ENCODE results near the gene SLC6A4. TPM values are rescaled to one million over a fixed set of nuclear protein-coding genes. Genes with fewer than 3 reads are reported as not detected.

The SLC6A4 gene
- total RNA-seq, 1 donor from 2014 or later = 0.33 TPM

DNA sequence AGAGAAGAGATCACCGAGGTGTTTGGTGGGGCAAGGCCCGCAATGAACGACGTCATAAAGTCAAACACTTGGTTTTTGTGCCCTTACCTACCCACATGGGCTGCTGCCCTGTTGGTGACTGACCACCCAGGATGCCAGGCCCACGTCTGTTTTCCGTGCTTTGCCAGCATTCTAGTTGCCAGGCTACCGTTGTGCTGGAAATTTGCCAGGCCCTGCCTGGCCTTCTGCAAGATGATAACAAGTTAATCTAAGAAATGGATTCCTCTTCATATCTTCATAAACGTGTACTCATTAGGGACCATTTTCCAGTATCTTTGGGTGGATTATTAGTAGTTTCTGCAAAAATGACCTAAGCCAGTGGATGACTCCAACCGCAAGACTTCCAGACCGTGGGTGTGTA lies 35.4 kb downstream of the SLC6A4 start:
- Histone ChIP-seq H3K27ac (replicated peaks) (no peak overlapping the region), H3K9me3 (replicated peaks) (no peaks in the 10 kb centered on the region), H3K4me1 (no peaks in the 10 kb centered on the region), H3K4me3 (no peak overlapping the region), H3K27me3 (ENCODE audit: low read depth) (peaks cover 5% of the 10 kb centered on the region), H3K36me3 (no peaks in the 10 kb centered on the region)
- TF ChIP-seq, protein P1, sequence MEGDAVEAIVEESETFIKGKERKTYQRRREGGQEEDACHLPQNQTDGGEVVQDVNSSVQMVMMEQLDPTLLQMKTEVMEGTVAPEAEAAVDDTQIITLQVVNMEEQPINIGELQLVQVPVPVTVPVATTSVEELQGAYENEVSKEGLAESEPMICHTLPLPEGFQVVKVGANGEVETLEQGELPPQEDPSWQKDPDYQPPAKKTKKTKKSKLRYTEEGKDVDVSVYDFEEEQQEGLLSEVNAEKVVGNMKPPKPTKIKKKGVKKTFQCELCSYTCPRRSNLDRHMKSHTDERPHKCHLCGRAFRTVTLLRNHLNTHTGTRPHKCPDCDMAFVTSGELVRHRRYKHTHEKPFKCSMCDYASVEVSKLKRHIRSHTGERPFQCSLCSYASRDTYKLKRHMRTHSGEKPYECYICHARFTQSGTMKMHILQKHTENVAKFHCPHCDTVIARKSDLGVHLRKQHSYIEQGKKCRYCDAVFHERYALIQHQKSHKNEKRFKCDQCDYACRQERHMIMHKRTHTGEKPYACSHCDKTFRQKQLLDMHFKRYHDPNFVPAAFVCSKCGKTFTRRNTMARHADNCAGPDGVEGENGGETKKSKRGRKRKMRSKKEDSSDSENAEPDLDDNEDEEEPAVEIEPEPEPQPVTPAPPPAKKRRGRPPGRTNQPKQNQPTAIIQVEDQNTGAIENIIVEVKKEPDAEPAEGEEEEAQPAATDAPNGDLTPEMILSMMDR (IDR thresholded peaks at IDR 0.05; ENCODE audit: borderline replicate concordance) = no peak
- intact Hi-C loops (cut with micrococcal nuclease) = no loop called here
- DNase-seq = no peak

DNA sequence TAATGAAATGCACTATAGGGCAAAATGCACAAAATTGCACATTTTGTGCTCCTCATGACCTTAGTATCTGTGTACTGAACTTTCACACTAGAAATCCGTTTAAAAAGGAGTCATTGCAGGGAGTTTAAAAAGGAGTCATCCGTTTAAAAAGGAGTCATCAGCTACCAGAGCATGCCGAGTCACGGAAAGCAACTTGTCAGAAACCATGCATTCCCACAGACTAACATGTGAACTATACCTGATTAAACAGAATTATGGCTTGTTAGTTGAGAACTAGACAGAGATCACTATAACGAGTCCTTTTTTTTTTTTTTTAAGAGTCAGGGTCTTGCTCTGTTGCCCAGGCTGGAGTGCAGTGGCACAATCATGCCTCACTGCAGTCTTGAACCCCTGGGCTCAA lies 35.9 kb downstream of the SLC6A4 start:
- H3K36me3 ChIP-seq = no peaks in the 10 kb centered on the region
- no peaks in the 10 kb centered on the region for H3K9me3 ChIP-seq (replicated peaks)
- H3K4me3 ChIP-seq = no peak overlapping the region
- DNase-seq = no peak
- H3K27ac ChIP-seq (replicated peaks) = no peak overlapping the region
- no peaks in the 10 kb centered on the region for H3K4me1 ChIP-seq
- TF ChIP-seq, protein P1 (IDR thresholded peaks at IDR 0.05; ENCODE audit: borderline replicate concordance) = no peak
- H3K27me3 ChIP-seq (ENCODE audit: low read depth) = peaks cover 3% of the 10 kb centered on the region
- intact Hi-C loops (cut with micrococcal nuclease) = no loop called here

DNA sequence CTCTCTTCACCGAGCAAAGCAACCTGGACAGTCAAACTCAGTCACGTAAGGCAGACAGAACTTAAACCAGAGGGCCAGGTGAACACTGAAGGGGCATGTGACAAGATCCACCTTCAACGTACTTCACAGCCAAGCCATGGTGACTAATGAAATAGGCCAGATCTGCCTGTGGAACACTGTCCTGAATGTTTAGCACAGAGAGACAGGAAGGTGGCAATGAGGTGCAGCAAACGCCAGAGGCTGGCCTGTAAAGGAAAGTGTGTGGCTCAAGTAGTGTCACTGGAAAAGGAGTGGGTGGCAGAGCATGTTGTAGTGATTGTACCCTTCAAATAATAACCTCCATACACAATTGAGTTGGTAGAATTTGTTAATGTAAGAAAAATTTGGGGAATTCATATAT lies 38.1 kb downstream of the SLC6A4 start:
- no peaks in the 10 kb centered on the region for H3K36me3 ChIP-seq
- DNase-seq = no peak
- no peaks in the 10 kb centered on the region for H3K4me1 ChIP-seq
- H3K9me3 ChIP-seq (replicated peaks) = no peaks in the 10 kb centered on the region
- no peak overlapping the region for H3K27ac ChIP-seq (replicated peaks)
- TF ChIP-seq, protein P1 (IDR thresholded peaks at IDR 0.05; ENCODE audit: borderline replicate concordance) = no peak
- H3K4me3 ChIP-seq = no peak overlapping the region
- intact Hi-C loops (cut with micrococcal nuclease) = no loop called here
- no peaks in the 10 kb centered on the region for H3K27me3 ChIP-seq (ENCODE audit: low read depth)

DNA sequence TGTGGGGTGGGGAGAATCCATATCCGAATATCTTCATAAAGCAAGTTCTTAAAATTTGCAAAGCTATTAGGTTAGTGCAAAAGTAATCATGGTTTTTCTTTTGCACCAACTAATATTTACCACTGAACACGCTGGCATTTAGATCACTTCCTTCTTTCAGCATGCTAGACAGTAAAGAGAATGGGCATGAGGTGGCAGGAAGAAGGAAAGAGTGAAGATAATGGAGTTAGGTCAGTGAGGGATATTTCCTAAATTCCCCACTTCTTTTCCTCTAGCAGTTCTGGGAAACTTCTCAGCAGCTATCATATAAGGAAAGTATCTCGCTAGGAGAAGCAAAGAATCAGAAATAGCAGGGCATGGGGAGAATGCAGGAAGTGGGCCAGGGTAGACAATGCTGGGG lies 39.0 kb downstream of the SLC6A4 start:
- TF ChIP-seq, protein P1 (IDR thresholded peaks at IDR 0.05; ENCODE audit: borderline replicate concordance) = no peak
- H3K36me3 ChIP-seq = no peaks in the 10 kb centered on the region
- DNase-seq = no peak
- no peaks in the 10 kb centered on the region for H3K9me3 ChIP-seq (replicated peaks)
- no peaks in the 10 kb centered on the region for H3K27me3 ChIP-seq (ENCODE audit: low read depth)
- H3K4me1 ChIP-seq = no peaks in the 10 kb centered on the region
- intact Hi-C loops (cut with micrococcal nuclease) = no loop called here
- no peak overlapping the region for H3K27ac ChIP-seq (replicated peaks)
- H3K4me3 ChIP-seq = no peak overlapping the region

DNA sequence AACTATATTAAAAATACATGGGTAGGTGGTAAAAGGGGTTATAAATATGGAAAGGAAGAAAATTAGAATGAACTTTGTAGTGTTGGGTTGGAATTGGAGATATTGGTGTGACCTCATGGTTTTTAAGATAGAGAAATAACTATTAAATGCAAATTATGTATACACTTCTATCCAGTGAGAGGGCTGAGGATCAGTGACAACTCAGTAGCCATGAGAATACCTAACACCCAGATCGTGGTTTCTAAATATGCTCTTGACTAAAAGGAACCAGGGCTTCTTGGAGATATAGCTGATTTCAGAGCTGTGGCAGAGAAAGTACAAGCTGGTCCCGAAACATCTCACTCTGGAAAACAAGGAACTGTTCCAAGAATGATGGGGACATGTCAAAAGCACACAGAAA lies 44.4 kb downstream of the SLC6A4 start:
- no peaks in the 10 kb centered on the region for H3K4me1 ChIP-seq
- no peak for DNase-seq
- intact Hi-C loops (cut with micrococcal nuclease) = no loop called here

More for the DNA sequence above, 44.4 kb downstream of the SLC6A4 start:
- H3K27me3 ChIP-seq (ENCODE audit: low read depth) = no peaks in the 10 kb centered on the region
- peaks cover 9% of the 10 kb centered on the region for H3K36me3 ChIP-seq
- no peaks in the 10 kb centered on the region for H3K9me3 ChIP-seq (replicated peaks)
- TF ChIP-seq, protein P1 (IDR thresholded peaks at IDR 0.05; ENCODE audit: borderline replicate concordance) = no peak
- no peak overlapping the region for H3K27ac ChIP-seq (replicated peaks)
- no peak overlapping the region for H3K4me3 ChIP-seq

Data from left ventricle myocardium inferior (tissue), 1 donor.